NOMO-1 treated with dmso at 0.1 percent for 144 hours (cell line): ENCODE data around the gene CSNK1A1.
"Not testable (repeated sequence)": the region's sequence is repeated elsewhere in the genome, so short reads cannot be mapped to it uniquely, and the experiment has no call there.

Experiments used
- DNase-seq: peaks from one replicate; lab custom pipeline; 2025; ENCODE audit not compliant: unreplicated experiment; lab: John Stamatoyannopoulos, UW

Gene CSNK1A1

DNA sequence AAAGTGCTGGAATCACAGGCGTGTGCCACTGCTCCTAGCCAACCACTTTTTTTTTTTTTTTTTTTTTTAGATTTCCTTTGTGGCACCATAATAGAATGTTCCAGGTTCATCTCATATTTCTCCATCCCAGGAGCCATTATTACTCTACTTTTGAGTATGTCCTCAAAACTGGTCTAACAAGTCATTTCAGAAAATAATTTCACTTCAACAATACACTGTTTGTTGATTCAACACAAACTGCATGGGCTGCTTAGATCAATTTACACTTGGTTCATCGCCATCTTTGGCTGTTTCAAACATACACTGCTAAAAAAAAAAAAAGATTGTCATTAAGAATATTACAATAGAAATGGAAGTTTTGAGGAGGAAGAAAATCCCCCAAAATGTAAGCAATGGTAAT is 57.9 kb downstream of the CSNK1A1 start:
- no peak for DNase-seq

DNA sequence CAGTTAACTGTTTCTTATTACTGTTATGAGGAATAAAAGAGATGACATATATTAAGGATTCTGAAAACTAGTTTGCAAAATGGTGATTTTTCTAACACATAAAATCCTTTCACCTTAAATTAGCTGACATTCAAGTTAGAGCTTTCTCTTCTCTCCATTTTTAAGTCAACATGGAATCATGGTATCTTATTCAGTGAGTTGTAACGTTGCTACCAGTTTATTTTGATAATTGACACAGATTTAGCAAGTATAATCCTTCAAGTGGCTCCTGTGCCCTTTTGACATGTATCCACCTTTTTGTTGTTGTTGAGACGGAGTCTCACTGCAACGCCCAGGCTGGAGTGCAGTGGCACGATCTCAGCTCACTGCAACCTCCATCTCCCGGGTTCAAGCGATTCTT is 58.5 kb downstream of the CSNK1A1 start:
- no peak for DNase-seq

DNA sequence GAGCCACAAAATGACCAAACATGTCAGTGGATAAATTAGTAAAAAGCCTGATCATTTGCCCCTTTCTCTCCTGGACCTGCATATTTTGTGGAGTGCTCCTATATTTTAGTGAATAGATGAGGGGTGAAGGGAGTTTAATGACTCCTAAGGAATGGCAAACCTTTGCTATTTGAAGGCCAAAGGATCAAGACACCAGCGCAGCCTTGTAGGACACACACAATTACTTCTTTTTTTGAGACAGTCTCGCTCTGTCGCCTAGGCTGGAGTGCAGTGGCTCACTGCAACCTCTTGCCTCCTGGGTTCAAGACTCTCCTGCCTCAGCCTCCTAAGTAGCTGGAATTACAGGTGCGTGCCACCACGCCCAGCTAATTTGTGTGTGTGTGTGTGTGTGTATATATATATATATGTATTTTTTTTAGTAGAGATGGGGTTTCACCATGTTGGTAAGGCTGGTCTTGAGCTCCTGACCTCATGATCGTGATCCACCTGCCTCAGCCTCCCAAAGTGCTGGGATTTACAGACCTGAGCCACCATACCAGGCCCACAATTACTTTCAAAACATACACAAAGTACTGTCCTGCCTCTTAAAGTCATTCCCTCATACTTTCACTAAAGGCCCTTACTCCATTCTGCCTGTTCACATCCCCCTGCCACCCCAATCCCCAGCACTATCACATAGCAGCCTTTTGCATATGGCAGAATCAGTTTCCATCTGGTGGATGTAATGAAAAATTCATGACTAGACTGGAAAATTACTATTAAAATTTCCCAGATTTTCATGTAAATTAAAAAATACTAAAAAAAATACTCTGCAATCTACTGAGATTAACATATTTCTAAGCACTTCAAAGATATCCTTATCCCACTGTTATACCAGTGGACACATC is 60.4 kb downstream of the CSNK1A1 start:
- DNase-seq = no peak

DNA sequence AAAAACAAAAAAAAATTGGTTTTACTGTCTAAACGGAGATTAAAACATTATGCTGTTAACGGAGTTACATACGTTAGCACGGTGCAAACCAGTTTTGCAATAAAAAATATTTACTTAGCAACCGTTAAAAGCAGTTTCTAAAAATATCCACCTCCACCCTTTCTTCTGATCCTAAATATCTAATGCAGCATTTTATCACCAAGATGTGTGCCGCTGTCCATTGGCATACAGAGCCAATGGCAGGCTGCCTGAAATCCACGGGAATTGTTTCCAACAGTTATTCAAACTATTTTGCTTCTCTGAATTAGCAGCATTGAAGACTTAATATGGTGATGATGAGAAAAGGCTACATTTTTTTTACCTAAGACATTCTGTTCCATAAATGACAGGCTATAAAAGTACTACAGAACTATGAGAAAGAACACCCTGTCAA is 61.6 kb downstream of the CSNK1A1 start:
- DNase-seq = peak; percentile 11

DNA sequence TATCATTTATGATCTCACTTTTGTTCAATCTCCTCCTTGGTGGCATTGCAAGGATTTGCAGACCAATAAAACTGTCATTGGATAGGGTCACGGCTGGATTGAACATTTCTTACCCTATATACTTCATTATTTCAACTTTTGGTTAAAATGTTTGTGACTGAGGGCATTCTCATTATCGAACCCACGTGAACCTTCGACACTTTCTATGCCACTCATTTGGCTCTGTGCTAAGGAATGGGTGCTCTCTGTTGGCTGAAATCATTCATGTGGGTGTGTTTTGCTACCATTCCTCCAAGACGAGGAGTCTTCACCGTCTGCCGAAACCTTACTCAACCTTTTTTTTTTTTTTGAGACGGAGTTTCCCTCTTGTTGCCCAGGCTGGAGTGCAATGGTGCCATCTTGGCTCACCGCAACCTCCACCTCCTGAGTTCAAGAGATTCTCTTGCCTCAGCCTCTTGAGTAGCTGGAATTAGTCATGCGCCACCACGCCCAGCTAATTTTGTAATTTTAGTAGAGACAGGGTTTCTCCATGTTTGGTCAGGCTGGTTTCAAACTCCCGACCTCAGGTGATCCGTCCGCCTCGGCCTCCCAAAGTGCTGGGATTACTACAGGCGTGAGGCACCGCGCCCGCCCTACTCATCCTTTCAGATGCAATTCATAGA is 62.5 kb downstream of the CSNK1A1 start:
- DNase-seq = no peak

DNA sequence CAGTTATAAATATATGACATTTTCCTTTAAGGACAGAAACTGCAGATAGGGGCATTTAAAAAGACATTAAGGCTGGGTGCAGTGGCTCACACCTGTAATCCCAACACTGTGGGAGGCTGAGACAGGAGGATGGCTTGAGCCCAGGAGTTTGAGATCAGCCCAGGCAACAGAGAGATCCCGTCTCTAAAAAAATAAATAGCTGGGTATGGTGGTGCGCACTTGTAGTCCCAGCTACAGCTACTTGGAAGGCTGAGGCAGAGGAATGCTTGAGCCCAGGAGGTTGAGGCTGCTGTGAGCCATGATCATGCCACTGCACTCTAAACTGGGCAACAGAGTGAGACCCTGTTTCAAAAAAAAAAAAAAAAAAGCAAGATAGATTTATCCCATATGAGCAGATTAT is 63.6 kb downstream of the CSNK1A1 start:
- no peak for DNase-seq

DNA sequence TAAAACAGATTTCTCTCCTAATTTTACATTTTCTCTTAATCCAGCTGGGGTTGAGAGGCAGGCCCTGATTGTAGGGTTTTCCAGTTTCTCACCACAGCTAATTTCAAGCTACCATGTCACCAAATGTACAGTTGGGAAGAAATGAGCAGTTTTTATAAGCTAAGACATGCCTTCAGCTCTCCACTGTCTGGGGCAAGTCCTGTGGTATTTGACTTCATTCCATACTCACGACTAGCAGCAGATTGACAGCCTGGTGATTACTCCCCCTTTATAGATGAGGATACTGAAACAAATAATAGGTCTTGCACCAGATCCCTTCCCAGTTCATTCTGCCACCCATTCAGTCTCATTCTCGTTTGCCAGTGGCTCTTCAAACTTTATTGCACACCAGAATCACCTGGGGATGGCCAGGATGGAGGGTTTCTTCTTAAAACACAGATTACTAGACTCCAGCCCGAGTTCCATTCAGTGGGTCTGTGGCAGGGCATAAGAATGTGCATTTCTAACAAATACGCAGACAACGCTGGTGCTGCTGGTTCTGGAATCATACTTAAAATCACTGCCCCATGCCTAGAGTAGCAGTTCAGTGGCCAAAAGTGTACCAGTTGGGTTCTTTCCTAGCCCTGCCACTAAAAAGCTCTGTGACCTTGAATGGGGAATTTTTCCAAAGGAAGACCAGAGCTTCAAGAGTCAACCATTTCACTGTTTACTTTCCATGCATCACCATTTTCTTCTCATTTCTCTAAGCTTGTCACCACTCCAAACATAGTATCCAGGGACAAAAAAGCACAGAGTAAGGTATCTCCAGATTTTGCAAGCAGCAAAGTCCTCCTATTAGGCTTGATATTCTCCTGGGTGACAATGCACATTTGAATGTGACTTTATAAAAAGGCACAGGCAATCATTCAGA is 64.3 kb downstream of the CSNK1A1 start:
- no peak for DNase-seq

DNA sequence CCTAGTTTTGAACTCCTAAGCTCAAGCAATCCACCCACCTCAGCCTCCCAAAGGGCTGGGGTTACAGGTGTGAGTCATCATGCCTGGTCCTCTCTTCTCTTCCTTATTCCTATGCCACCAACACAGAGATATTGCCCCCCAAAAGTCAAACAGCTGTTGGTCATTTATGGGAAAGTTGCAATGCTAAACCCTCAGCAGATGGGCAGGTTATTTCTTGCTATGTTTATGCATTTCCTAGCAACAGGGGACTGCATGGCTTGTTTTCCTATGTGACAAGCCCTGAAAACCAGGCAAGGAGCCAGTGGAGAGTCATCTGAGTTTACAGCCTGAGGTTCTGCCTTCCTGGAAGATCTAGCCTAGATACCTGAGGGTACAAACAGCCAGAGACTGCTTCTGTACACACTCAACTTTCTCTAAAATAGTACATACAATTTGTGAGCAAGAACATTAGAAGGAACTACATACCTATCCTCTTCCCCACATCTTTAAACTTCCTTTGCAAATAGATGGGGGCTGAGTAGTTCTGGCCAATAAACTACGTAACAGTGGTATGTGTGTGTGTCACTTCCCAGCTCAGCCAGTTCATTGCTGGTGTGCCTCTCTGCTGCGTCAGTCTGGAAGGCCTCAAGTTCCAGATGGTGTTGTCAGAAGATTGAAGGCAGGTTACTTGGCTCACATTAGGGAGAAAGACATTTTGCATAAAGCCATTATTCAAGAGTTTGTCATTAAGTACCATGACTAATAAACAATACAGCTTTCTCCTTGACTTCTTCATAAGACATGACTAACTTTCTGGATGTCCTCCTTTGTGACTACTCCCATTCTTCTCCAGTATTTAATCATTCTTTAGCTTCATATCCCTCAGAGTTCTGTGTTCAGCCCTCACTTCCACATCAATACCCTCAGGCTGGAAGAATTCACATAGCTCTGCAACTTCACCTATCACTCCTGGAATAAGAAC is 65.3 kb downstream of the CSNK1A1 start:
- DNase-seq = no peak

DNA sequence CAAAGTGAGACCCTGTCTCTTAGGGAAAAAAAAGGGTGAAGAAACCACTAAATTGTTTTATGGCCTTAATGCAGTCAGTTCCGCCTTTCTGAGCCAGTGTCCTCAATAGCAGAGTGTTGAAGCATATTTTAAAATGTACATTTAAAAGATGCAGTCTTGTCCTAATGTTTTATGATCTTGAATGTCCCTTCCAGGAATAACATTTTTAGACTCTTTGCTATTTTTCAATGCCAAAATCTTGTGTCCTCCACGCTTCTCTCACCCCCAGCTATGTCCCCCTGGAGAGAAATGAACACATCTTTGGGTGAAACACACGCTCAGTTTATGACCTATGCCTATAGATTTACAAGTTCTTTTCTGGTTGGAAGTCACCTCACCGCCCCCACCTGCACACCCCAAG is 69.8 kb downstream of the CSNK1A1 start:
- no peak for DNase-seq

DNA sequence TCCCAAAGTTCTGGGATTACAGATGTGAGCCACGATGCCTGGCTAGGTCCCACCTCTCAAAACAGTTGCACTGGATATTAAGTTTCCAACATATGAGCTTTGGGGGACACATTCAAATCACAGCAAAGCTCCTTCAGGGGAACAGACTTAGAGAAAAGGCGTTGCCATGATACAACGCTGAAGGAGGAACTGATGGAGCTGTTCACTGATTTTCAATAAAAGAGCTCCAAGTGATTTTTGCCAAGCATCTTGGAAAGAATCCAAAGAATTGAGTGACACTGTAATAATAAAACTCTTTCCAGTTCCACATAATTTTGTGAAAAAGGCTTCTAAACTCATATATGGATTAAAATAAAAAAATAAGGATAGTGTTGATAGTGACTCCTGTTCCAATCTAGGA is 72.5 kb downstream of the CSNK1A1 start:
- no peak for DNase-seq

DNA sequence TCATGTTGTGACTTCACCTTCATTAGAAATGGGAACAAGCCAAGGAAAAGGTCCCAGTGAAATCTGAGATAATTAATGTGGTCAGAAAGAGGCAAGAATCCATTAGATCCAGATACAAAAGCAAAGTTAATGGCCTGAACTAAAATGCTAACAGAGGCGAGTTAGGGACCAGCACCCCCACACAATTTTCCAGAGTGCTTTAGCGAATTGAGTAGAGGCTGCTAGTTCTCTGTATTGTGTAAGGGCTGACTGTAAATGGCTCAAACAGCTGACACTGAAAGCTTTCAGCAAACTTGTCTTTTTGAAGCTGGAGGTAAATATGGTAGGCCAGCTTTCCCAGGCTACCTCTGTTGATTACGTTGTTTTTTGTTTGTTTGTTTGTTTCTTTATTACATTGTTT is 75.5 kb downstream of the CSNK1A1 start:
- no peak for DNase-seq

DNA sequence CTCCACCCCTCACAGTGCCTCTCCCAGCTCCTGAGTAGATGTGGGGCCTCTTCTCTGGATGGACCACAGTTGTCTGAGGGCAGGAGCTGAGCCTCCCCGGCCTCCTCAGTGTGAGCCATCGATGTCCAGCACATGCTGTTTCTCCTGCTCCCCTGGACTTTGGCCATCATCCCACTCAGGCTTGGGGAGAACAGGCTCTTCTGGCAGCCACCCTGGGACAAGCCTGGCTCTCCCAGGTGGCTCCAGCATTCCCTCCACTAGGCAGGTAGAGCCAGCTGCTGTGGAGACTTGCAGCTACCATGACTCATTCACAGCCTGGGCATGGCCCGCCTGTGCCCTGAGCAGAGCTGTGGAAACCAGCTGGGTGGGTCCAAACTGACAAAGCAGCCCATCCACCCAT is 77.0 kb downstream of the CSNK1A1 start:
- no peak for DNase-seq

DNA sequence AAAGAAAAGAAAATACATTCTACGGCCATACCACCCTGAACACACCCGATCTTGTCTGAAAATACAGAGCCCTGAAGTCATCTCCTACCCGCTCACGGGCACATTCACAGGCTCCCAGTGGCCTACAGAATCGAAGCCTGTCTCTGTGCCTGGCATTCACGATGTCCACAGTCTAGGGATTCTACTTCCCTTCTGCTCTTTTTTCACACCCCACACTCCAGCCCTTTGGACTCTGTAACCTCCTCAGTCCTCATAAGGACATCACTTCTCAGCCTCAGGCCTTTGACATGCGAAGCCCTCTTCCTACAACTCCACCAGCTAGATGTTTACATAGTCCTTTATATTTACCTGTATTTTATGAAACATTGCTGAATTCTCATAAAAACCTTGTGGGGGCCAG is 77.8 kb downstream of the CSNK1A1 start:
- no peak for DNase-seq

DNA sequence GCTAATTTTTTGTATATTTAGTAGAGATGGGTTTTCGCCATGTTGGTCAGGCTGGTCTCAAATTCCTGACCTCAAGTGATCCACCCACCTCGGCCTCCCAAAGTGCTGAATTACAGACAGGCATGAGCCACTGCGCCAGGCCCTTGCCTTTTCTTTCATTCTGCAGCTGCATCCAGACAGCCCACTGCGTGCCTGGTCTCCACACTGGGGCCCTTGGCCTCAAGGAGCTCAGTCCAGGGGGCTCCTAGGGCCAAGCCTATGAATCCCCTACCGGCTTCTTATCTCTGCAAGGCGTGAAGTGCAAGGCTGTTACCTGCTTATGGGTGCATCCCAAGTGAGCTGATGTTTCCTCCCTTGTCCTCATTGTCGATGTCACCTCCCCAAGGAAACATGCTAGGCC is 78.8 kb downstream of the CSNK1A1 start:
- no peak for DNase-seq

DNA sequence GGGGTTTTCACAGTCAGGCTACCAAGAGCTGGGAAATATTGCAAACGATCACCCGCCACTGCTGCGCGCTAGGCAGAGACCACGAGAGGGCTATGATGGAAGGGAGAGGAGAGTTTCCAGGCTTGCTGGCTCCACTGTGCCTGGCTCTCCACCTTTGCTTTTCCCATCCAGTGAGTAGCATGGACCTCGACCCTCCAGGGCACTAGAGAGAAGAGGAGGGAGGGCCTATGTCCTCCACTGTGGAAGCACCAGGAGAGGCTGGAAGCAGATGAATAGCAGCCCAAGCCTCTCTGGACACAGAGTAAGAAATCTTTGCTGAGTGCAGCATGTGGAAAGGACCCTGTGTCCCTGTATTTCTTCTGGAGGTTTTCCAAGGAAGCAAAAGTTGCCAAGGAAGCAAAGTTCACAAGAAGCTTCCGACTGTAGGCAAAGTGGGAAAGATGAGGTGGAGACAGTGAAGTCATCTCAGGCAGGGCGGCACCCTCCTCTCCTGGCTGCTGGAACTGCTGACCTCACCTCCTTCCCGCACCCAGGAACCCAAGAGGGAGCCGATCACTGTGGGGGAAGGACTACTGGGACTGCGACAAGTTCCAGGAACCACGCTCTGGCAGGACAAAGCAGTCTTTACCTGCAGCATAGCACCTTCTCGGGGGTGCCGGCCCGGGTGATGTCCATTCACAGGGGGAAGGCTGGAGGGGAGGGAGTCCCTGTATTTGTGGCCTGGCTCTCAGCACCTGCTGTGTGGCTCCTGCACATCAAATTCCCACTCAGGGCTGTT is 79.6 kb downstream of the CSNK1A1 start:
- DNase-seq = no peak

DNA sequence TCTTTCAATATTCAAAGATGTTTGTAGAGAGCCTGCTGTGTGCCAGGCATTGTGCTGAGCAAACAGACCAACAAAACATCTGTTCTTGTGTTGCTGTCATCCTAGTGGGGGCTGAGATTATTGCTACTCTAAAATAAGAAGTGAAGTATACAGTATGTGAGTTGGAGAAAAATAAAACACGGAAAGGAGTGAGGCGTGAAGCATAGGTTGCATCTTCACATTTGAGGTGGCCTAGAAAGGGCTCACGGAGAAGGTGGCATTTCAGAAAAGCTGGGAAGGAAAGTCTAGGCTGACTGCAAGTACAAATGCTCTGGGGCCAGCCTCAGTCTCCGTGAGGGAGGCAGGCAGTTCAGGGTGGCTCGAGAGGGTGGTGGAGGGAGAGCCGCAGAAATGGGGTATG is 80.3 kb downstream of the CSNK1A1 start:
- no peak for DNase-seq

DNA sequence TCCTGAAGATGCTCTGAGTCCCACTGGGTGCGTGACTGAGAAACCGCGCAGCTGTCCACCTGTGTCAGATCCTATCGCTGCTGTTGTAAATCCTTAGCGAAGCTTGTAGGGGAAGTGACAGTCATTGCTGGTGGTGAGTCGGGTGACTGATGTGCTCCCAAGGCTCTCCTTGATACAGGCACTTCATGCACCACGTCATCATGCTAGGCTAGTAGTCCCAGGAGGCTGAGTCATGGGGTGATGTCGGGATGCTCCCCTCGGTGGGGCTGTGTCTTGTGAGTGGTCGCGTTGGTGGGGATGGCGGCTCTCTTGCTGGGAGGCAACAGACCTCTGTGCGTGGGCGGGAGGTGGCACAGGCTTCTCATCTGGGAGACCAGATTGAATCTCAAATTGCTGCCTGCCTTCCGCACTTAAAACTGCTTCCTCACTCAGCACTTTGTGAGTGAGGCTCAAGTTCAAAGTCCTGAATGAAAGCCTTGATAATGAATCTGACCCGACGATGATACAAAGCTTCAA is 84.7 kb downstream of the CSNK1A1 start:
- no peak for DNase-seq

DNA sequence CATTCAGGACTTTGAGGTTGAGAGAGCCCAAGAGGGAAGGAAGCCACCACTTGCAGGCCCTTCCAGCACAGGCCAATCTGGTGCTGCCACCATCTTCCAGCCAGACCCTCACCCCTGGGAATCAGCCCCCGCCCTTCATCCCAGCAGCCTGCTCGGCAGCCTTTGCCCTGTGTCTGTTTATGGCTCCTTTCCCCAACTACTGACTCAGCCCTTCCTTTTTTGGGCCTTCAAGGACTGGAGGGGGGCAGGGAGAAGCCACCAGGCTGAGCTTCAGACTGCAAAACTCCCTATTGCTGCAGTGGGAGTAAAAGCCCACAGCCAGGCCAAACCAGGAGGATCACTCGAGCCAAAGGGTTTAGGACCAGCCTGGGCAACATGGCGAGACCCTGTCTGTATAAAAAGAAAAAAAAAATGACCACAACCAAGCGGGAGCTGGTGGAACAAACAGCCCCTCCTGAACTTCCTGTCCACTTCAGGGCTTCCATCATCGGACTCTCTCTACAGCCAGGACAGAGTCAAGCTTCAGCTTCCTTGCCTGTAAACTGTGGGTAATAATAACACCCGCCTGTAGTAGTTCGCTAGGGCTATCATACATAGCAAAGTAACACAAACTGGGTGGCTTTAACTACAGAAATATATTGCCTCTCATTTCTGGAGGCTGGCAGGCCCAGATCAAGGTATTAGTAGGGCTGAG is 86.3 kb downstream of the CSNK1A1 start:
- no peak for DNase-seq

DNA sequence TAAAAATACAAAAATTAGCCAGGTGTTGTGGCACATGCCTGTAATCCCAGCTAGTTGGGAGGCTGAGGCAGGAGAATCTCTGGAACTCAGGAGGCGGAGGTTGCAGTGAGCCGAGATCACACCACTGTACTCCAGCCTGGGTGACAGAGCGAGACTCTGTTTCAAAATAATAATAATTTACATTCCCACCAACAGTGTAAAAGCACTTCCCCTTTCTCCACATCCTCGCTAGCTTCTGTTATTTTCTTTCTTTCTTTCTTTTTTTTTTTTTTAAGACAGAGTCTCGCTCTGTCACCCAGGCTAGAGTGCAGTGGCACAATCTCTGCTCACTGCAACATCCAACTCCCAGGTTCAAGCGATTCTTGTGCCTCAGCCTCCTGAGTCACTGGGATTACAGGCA is 89.3 kb downstream of the CSNK1A1 start:
- not testable (repeated sequence) for DNase-seq
